Neural progenitor cell (in vitro differentiated cells): ENCODE measurements around the gene DDX24.

ENCODE experiments used
- EZH2 ChIP-seq: fragments of 200-600 bp; sonication (generic); IDR thresholded peaks from 2 replicates; pipeline ENCODE4 v1.6.1; 2017; ENCODE audit warnings: antibody characterized with exemption, mild to moderate bottlenecking, moderate library complexity
- TF ChIP-seq, protein P1 (sequence below): fragments of 200-600 bp; sonication (generic); IDR thresholded peaks from 2 replicates; pipeline ENCODE4 v1.5.1; 2017; ENCODE audit warnings: antibody characterized with exemption, mild to moderate bottlenecking

GRCh38 chr14:94102768-94103482 lies 21.9 kb upstream of the DDX24 start:
- TF ChIP-seq, protein P1, sequence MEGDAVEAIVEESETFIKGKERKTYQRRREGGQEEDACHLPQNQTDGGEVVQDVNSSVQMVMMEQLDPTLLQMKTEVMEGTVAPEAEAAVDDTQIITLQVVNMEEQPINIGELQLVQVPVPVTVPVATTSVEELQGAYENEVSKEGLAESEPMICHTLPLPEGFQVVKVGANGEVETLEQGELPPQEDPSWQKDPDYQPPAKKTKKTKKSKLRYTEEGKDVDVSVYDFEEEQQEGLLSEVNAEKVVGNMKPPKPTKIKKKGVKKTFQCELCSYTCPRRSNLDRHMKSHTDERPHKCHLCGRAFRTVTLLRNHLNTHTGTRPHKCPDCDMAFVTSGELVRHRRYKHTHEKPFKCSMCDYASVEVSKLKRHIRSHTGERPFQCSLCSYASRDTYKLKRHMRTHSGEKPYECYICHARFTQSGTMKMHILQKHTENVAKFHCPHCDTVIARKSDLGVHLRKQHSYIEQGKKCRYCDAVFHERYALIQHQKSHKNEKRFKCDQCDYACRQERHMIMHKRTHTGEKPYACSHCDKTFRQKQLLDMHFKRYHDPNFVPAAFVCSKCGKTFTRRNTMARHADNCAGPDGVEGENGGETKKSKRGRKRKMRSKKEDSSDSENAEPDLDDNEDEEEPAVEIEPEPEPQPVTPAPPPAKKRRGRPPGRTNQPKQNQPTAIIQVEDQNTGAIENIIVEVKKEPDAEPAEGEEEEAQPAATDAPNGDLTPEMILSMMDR = no peak
- no peak for TF ChIP-seq EZH2
